GM21717 (cell line): ENCODE data around the gene ISL2.
"Not testable (repeated sequence)": the region's sequence is repeated elsewhere in the genome, so short reads cannot be mapped to it uniquely, and the experiment has no call there.

Experiments used
- ATAC-seq: cut with Tn5 transposase; IDR thresholded peaks from one replicate; pipeline ENCODE4 v1.9.1; 2021; ENCODE audit warnings: mild to moderate bottlenecking, moderate library complexity; ENCODE audit not compliant: unreplicated experiment

ISL2 gene

DNA sequence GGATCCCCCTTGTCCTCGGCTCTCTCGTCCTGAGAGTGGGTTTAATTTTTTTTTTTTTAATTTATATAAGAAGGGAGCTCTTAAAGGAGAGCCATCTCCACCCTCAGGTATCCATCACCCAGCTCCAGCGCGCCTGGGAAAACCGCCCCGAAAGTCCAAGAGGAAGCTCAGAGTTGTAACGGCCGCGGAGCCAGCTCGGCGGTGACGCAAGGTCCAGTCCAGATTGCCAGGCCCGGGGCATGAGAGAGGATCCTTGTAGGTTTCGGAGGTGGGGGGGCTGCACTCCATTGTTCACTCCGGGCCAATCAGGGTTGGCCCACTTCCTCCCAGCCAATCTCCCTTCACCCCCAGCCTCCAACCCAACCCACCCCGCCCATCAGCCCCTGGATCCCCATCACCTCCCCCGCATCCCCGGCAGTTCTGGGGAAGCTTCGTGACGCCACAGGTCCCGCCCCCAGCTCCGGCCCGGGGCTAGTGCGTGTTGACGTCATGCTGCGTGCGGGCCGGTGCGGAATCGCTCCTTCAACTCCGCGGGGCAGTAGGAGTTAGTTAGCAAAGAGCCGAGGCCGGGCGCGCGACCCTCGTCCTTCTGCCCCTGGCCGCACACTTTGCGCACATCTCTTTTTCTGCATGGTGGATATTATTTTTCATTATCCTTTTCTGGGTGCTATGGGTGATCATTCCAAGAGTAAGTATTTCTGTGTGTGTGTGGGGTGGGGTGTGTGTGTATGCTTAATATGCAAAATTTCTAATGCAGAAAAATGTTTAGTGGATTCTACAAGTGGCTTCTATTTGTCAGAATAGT lies at the start of gene ISL2:
Gene ISL2, plus strand, starts transcription at position 520 of the 805 bp plus-strand sequence. Its CDS starts 111 bp downstream, at position 631.
- ATAC-seq = peak; percentile 39

DNA sequence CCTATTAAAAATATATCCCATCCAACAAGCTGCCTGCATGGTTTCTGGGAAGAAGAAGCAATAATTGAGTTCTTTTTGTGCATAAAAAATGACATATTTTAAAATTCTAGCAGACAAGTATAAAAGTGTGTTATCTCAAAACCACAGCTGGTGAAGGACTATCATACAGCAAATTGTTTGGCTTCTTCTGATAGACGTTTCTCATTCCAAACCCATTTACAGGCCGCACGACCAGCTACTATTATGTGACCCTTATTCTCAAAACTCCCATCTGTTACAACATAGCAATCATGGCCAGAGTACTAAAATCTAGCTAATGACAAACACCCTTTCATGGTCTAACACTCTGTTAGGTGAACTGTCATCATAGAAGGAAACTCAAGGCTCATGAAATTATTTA lies 47.0 kb upstream of the ISL2 start:
- no peak for ATAC-seq

DNA sequence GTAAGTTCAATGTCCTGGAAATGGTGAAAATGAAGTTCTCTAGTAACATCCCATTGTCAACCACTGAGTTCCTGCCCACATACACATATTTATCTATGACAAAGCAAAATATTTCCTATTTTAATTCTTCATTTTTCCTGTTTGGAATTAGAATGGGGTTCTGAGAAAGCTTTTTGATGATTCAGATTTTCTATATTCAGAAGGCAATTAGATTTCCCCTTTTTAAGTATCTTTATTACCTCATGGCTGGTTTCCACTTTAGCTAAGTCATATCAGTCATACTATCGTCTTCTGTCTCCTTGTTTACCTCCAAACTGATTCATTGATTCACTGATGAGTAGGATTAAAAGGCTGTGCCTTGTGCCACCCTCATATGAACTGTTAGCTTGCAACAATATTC lies 43.2 kb upstream of the ISL2 start:
- no peak for ATAC-seq

- not testable (repeated sequence) for ATAC-seq
Observed at GRCh38 chr15:76294463-76294862, 42.1 kb upstream of the ISL2 start.

DNA sequence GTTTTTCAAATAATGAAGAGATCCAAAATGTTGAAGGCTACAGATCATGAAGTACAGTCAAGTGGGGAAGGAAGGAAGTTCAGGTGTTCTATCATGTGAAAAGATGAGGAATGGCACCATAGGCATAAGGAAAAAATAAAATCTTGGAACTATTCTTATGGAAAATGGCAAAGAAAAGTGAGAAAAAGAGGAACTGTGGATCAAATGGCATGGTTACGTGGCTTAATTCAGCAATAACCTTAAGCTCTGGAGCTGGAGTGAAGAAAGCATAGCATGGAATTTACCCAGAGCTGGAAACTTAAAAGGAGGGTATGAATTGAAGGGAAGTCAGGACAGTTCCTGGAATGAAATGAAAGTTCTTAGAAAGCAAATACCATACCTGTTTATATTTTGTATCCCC lies 39.7 kb upstream of the ISL2 start:
- no peak for ATAC-seq

DNA sequence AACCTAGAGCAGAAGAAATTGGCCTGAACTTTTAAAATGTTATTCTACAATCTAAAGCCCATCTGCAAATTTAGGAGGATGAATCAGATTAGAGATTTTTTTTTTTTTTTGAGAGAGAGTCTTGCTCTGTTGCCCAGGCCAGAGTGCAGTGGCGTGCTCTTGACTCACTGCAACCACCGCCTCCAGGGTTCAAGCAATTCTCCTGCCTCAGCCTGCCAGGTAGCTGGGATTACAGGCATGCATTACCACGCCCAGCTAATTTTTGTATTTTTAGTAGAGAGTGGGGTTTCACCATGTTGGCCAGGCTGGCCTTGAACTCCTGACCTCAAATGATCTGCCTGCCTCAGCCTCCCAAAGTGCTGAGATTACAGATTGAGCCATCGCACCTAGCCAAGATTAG lies 38.6 kb upstream of the ISL2 start:
- not testable (repeated sequence) for ATAC-seq

DNA sequence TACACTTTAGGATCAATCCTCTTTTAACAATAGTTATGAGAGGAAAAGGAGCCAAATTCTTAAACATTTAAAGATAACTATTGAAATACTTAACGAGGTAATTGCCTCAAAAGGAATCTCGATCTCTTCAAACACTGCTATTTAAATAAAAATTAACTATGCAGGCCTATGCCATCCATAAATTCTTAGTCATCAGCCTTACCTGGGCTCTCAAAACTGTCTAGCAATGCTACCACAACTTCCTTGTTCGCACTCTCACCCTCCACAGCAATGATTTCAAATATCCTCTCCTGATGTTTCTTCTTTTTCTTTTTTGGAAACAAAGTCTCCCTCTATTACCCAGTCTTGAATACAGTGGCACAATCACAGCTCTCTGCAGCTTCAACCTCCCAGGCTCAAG lies 37.6 kb upstream of the ISL2 start:
- ATAC-seq = no peak

DNA sequence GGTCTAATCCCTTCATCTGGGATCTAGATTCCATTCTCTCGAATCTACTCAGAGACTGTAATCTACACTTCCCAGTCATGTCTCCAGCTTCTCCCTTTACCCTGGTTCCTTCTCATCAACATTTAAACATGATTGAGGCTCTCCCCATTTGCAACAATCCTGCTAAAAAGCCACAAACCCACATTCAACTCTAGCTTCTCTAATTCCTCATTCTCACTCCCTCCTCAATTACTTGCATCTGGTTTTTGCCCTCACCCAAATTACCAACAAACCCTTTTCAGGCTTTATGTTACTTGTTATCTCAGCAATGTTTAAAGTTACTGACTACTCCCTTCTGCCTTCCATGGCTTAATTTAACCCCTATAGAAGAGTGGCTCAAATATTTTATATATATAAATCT lies 36.8 kb upstream of the ISL2 start:
- ATAC-seq = no peak

DNA sequence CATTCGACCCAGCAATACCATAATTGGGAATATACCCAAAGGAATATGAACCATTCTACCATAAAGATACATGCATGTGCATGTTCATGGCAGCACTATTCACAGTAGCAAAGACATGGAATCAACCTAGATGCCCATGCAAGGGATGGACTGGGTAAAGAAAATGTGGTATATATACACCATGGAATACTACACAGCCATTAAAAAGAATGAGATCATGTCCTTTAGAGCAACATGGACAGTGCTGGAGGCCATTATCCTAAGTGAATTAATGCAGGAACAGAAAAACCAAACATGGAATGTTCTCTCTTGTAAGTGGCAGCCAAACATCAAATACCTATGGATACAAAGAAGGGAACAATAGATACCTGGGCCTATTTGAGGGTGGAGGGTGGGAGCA lies 32.7 kb upstream of the ISL2 start:
- ATAC-seq = no peak

DNA sequence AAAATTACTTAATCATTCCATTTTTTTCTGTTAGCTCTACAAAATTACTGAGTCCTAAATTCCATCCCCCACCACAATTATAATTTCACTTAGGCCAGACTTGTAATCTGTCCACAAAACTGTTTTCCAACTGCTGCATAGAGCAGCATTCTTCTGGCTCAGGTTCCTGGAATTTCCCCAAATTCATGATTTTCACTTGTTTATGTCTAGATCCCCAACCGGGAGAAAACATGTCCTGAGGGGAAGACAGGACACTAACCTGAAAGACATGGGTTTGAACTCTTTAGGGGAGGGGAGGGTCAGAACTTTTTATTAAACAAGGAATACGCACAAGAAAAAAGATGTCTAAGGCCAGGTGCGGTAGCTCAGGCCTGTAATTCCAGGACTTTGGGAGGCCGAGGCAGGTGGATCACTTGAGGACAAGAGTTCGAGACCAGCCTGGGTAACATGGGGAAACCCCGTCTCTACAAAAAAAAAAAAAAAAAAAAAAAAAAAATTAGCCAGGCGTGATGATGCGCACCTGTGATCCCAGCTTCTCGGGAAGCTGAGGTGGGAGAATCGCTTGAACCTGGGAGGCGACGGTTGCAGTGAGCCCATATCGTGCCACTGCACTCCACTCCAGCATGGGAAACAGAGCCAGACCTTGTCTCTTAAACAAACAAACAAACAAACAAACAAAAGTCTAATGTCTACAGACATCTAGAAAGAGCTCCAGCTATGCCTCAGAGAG lies 26.8 kb upstream of the ISL2 start:
- no peak for ATAC-seq

GRCh38 chr15:76310475-76311099 lies 26.0 kb upstream of the ISL2 start:
- ATAC-seq = peak; percentile 15

DNA sequence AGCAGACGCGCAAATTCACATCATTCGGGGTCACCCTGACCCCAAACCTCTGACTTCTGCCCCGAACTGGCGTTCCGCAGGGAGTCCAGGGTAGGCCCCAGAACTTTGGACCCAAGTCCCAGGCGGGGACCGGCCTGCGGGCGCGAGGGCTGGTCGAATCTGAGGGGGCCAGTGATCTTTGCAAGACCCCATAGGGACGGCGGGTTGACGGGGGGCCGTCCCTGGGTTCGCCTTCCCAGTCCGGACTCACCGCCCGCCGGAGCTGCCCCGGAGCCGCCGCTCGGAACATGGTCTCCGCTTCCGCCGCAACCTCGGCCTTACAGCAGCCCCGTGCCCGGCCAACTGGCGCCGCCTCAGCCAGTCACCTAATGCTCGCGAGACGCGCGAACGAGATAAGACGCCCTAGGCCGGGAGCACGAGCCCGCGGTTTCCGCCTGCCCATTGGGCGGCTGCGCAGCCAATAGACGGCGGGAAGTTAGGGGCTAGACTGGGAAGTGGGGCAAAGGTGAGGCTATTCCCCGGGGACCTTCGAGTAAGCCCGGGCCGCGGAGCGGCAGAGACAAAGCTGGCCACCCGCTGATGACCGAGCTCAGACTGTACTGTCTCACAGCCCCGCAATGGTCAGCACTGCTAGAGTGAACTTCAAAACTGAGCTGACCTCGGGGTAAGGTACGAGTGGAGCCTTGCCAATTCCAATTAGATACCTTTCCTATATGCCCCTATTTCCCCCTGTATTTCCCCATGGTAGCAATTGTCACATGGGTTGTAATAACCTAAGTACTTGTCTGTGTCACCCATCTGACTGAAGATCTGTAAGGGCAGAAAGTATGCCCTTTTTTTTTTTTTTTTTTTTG lies 25.2 kb upstream of the ISL2 start, which contains the start of gene ETFA:
Gene ETFA, minus strand, starts transcription at position 370 of the 854 bp plus-strand sequence. Its CDS starts 81 bp downstream, at position 289.
- ATAC-seq = peak; percentile 95

DNA sequence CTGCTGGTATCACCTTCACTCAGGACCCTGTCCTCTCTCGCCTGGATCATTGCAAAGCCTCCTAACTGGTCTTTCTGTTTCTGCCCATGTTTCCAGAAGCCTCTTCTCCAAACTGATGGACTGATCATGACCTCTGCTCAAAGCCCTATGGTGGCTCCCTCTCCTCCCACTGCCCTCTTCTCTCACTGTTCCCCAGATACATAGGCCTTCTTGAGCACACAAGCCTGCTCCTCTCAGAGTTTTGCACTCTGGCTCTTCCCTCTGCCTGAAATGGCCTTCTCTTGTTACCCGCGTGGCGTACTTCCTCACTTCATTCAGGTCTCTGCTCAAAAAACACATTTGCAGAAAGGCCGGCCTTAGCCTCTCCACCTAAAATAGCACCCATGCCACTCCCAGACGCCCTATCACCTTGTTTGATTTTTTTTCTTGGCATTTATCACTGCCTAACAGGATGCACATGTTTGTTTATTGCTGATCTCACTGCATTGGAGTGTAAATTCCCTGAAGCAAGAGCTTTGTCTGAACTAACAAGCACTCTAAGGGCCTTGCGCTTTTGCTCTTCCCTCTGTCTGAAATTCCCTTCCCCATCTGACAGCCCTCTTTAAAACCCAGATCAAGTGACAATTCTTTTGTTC lies 23.9 kb upstream of the ISL2 start:
- no peak for ATAC-seq

GRCh38 chr15:76313175-76313567 lies 23.4 kb upstream of the ISL2 start:
- ATAC-seq = not testable (repeated sequence)

DNA sequence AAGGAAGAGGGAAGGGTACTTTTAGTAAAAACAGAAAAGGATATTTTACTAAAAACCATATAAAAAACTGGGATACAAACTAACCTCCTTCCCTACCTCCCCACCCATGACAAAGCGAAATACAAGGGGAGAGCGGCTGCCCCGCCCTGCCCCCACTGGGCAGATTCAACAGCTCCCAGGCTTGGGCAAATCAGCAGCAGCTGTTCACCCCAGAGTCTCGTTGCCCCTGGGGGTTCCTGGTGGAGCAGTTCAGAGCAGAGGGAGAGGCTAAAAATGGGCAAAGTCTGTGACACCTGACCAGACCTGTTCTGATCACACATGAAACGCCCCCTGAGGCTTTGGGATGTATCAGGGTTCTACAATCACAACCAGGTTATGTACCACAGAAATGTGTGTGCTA lies 22.8 kb upstream of the ISL2 start:
- no peak for ATAC-seq

GRCh38 chr15:76320012-76320411 lies 16.6 kb upstream of the ISL2 start:
- no peak for ATAC-seq

DNA sequence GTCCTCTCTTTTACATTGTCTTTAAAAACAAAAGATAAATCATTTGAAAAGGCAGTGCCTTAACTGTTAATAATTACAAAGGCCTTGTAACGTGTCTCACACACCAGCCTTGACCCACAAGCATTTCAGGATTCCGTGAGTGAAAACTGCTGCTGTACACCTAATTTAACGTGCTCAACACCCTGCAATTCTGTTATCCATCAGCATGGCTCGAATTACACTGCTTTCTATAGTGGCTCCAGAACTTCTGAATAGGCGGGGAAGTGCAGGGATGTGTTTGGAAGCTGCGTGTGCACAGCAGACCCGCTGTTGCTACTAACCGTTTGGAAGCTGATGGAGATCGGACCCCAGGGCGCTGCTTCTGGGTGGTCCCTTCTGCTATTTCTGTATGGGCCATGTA lies 15.4 kb upstream of the ISL2 start:
- ATAC-seq = no peak

DNA sequence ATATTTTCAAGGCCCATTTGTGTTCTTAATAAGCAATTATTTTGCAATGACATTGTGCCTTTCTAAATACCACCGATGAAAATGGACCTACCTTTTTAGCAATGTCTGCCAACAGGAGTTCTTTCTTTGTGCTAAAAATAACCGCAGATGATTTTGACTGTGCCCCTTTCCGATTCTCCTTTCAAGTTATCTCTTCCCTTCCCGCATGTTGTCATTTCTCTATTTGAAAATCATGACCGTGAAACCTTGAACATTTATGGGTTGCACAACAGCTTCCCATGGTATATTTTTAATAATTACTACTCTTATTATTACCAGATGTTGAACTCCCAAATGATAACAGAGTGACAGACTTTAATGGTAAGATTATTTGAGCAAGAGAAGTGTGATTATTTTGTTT lies 15.0 kb upstream of the ISL2 start:
- no peak for ATAC-seq

DNA sequence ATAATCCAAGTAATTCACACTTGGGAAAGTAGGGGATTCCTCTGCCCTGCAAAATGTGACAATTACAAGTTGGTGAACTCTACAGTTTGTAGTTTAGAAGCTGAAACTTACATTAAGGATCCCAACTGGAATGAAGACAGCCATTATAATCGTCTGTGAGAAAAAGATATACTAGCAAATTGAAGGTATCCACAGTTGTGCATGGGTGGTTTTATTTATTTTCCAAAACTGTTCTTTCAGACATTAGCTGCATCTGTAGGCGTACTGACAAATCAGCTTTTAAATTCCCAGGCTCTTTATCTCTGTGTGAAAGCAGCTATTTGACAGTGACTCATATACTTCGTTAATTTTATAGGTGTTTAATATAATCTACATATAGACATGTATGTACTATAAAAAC lies 12.5 kb upstream of the ISL2 start:
- ATAC-seq = no peak

DNA sequence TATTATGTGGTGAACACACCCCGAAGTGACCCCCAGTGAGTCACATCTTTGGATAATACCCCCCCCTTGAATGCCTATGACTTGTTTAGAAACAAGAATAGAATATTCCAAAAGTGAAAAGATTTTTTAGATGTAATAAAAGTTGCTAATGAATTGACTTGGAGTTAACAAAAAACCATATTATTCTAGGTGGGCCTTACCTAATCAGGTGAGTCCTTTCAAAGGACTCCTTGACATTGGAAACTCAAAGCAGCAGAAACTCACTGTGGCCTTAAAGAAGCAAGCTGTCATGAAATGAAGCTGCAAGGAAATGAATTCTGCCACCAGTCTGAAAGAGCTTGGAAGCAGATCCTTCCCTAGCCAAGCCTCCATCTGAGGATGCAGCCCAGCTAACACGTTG lies 10.9 kb upstream of the ISL2 start:
- no peak for ATAC-seq
